GM23248 (cell line): Measurements from ENCODE around the gene SLC13A5. TPM values are rescaled to one million over a fixed set of nuclear protein-coding genes. Genes with fewer than 3 reads are reported as not detected.
A peak's percentile ranks its signal among the peaks of the same experiment; 100 is the strongest.
"Not testable (repeated sequence)": the region's sequence is repeated elsewhere in the genome, so short reads cannot be mapped to it uniquely, and the experiment has no call there.

Experiments
- DNase-seq: peaks from one replicate; pipeline ENCODE4 v3.0.0-alpha.2; 2015
- H2AFZ ChIP-seq: fragments of 200-600 bp; sonication (generic); 2 replicates; pipeline ENCODE4 v1.6.1; 2016; ENCODE audit warnings: antibody characterized with exemption
- H3F3A ChIP-seq: fragments of 200-600 bp; sonication (generic); 2 replicates; pipeline ENCODE4 v1.6.1; 2016; ENCODE audit warnings: mild to moderate bottlenecking, antibody characterized with exemption, mixed run types; ENCODE audit not compliant: insufficient read depth
- H3K27ac ChIP-seq: fragments of 200-600 bp; sonication (generic); 2 replicates; pipeline ENCODE4 v1.5.1; 2016; ENCODE audit warnings: mild to moderate bottlenecking
- H3K27me3 ChIP-seq: fragments of 200-600 bp; sonication (generic); replicated peaks from 2 replicates; pipeline ENCODE4 v1.6.1; 2016; ENCODE audit warnings: mild to moderate bottlenecking; ENCODE audit not compliant: insufficient read depth
- H3K36me3 ChIP-seq: fragments of 200-600 bp; sonication (generic); 2 replicates; pipeline ENCODE4 v1.6.1; 2016; ENCODE audit warnings: low read depth, mild to moderate bottlenecking
- H3K4me1 ChIP-seq: fragments of 200-600 bp; sonication (generic); 2 replicates; pipeline ENCODE4 v1.6.1; 2016; ENCODE audit warnings: mild to moderate bottlenecking; ENCODE audit not compliant: insufficient read depth
- H3K4me2 ChIP-seq: fragments of 200-600 bp; sonication (generic); one replicate; pipeline ENCODE4 v1.6.1; 2016; ENCODE audit warnings: mild to moderate bottlenecking; ENCODE audit not compliant: unreplicated experiment
- H3K4me3 ChIP-seq: fragments of 200-600 bp; sonication (generic); 2 replicates; pipeline ENCODE4 v1.5.1; 2016; ENCODE audit warnings: mild to moderate bottlenecking
- H3K79me2 ChIP-seq: fragments of 200-600 bp; sonication (generic); 2 replicates; pipeline ENCODE4 v1.6.1; 2016; ENCODE audit warnings: mild to moderate bottlenecking; ENCODE audit not compliant: insufficient read depth
- H3K9ac ChIP-seq: fragments of 200-600 bp; sonication (generic); 2 replicates; pipeline ENCODE4 v1.6.1; 2016; ENCODE audit warnings: mild to moderate bottlenecking
- H3K9me2 ChIP-seq: fragments of 200-600 bp; sonication (generic); 2 replicates; pipeline ENCODE4 v1.6.1; 2016; ENCODE audit warnings: mixed run types, mild to moderate bottlenecking, moderate library complexity; ENCODE audit not compliant: insufficient read depth
- H3K9me3 ChIP-seq: fragments of 200-600 bp; sonication (generic); one replicate; pipeline ENCODE4 v1.6.1; 2017; ENCODE audit warnings: low read depth
- H4K20me1 ChIP-seq: fragments of 200-600 bp; sonication (generic); 2 replicates; pipeline ENCODE4 v1.6.0; 2016; ENCODE audit not compliant: insufficient read depth
- EZH2 ChIP-seq: fragments of 200-600 bp; sonication (generic); IDR thresholded peaks from 2 replicates; pipeline ENCODE4 v1.6.1; 2018; ENCODE audit warnings: antibody characterized with exemption, mild to moderate bottlenecking; ENCODE audit not compliant: insufficient read depth, poor library complexity, severe bottlenecking
- EZH2phosphoT487 ChIP-seq: fragments of 200-600 bp; sonication (generic); IDR thresholded peaks from 2 replicates; pipeline ENCODE4 v1.6.1; 2018; ENCODE audit warnings: antibody characterized with exemption, moderate library complexity, mild to moderate bottlenecking, low read depth; ENCODE audit not compliant: insufficient read depth
- WGBS, 2 experiments: methylation state at CpG; one replicate each; pipeline ENCODE4 v1.1.6; 2015 to 2017; ENCODE audit warnings: low lambda C conversion rate in 2 of 2, low coverage in 1 of 2; ENCODE audit errors: missing lambda C conversion rate in 2 of 2; 5-methylcytosine and 5-hydroxymethylcytosine counted together
- in situ Hi-C: fragments of 300-500 bp; cut with MboI; formaldehyde crosslinking; loops from 2 replicates; pipeline ENCODE4 v1.15.0; 2020
- polyA plus RNA-seq: library from polyadenylated mRNA; unstranded; fragments of >200 nt; fragmentation: Nextera tagmentation; extraction: Ambion mirVana; gene quantifications from 2 replicates; pipeline ENCODE4 v1.2.1, GENCODE V29; 2016
- total RNA-seq: library from RNA; depleted of rRNA; stranded (reverse); fragments of >200 nt; shearing (Covaris generic); gene quantifications from 2 replicates; pipeline ENCODE4 v1.2.3, GENCODE V29; 2014

SLC13A5 gene
- total and polyA plus RNA-seq, 2 experiments from 2014 or later = not detected

- H4K20me1 ChIP-seq = no peaks in the 10 kb centered on the region
- no peak overlapping the region for H3K4me3 ChIP-seq
- H3K4me1 ChIP-seq = no peaks in the 10 kb centered on the region
- in situ Hi-C loops = loop anchor here (10.0 kb wide), 2 partner anchors 168 to 338 kb away; partner anchors contain the start of gene TEKT1
- no peaks in the 10 kb centered on the region for H3K36me3 ChIP-seq
- no peaks in the 10 kb centered on the region for H3K9me3 ChIP-seq
- no peak overlapping the region for H3K4me2 ChIP-seq
- no peaks in the 10 kb centered on the region for H3K79me2 ChIP-seq
- DNase-seq = no peak
- no peak overlapping the region for H3K27ac ChIP-seq
- WGBS, 2 experiments = 91 to 93% methylated on average over 6 of the region's 6 CpGs
- H3F3A ChIP-seq = no peaks in the 10 kb centered on the region
- no peak overlapping the region for H2AFZ ChIP-seq
- TF ChIP-seq EZH2 (no peak), EZH2phosphoT487 (no peak)
- peaks cover 13% of the 10 kb centered on the region for H3K27me3 ChIP-seq
- H3K9ac ChIP-seq = no peak overlapping the region
- no peaks in the 10 kb centered on the region for H3K9me2 ChIP-seq
Observed at GRCh38 chr17:6666557-6666956, 46.6 kb downstream of the SLC13A5 start.

GRCh38 chr17:6666077-6666521 lies 47.1 kb downstream of the SLC13A5 start:
- Histone ChIP-seq H3K4me2 (no peak overlapping the region), H3K36me3 (no peaks in the 10 kb centered on the region), H3K27me3 (peaks cover 18% of the 10 kb centered on the region), H3K4me3 (no peak overlapping the region), H3K9me3 (no peaks in the 10 kb centered on the region), H3K79me2 (no peaks in the 10 kb centered on the region), H2AFZ (no peak overlapping the region), H3F3A (no peaks in the 10 kb centered on the region), H4K20me1 (no peaks in the 10 kb centered on the region), H3K9ac (no peak overlapping the region), H3K27ac (no peak overlapping the region), H3K9me2 (no peaks in the 10 kb centered on the region), H3K4me1 (no peaks in the 10 kb centered on the region)
- peak; percentile 89 for DNase-seq
- TF ChIP-seq EZH2 (no peak), EZH2phosphoT487 (no peak)
- WGBS, 2 experiments = 9 to 11% methylated on average over 9 of the region's 9 CpGs
- in situ Hi-C loops = loop anchor here (10.0 kb wide), 2 partner anchors 169 to 339 kb away; partner anchors contain the start of gene TEKT1

- H4K20me1 ChIP-seq, H3K4me1 ChIP-seq, H3K9me3 ChIP-seq, H3F3A ChIP-seq, H3K36me3 ChIP-seq, H3K79me2 ChIP-seq, H3K9me2 ChIP-seq, H3K27ac ChIP-seq, H3K9ac ChIP-seq, H2AFZ ChIP-seq, H3K4me3 ChIP-seq, DNase-seq, H3K4me2 ChIP-seq: not testable (repeated sequence)
- in situ Hi-C loops = loop anchor here (10.0 kb wide), 2 partner anchors 172 to 342 kb away; partner anchors contain the start of gene TEKT1
- H3K27me3 ChIP-seq = peaks cover 26% of the 10 kb centered on the region
- WGBS, 2 experiments = 75 to 81% methylated on average over 14 of the region's 14 CpGs
Observed at GRCh38 chr17:6663200-6663599, 50.0 kb downstream of the SLC13A5 start.

- Histone ChIP-seq H3K36me3 (no peaks in the 10 kb centered on the region), H3F3A (no peaks in the 10 kb centered on the region), H3K4me1 (no peaks in the 10 kb centered on the region), H3K27me3 (peaks cover 26% of the 10 kb centered on the region), H2AFZ (no peak overlapping the region), H3K4me2 (no peak overlapping the region), H3K9me2 (no peaks in the 10 kb centered on the region), H3K79me2 (no peaks in the 10 kb centered on the region), H3K4me3 (no peak overlapping the region), H3K9me3 (no peaks in the 10 kb centered on the region), H3K27ac (no peak overlapping the region), H3K9ac (no peak overlapping the region), H4K20me1 (no peaks in the 10 kb centered on the region)
- TF ChIP-seq EZH2phosphoT487 (no peak), EZH2 (no peak)
- WGBS, 2 experiments = 38 to 57% methylated on average over 2 of the region's 2 CpGs
- no peak for DNase-seq
- in situ Hi-C loops = loop anchor here (10.0 kb wide), 2 partner anchors 173 to 343 kb away; partner anchors contain the start of gene TEKT1
Observed at GRCh38 chr17:6661464-6661848, 51.7 kb downstream of the SLC13A5 start.
